ENCODE data around the gene ATXN10.
"Not testable (repeated sequence)": the region's sequence is repeated elsewhere in the genome, so short reads cannot be mapped to it uniquely, and the experiment has no call there.

Gene ATXN10

GRCh38 chr22:45781966-45782365 lies 110.3 kb downstream of the ATXN10 start:
- DNase-seq, result no peak

GRCh38 chr22:45783021-45783420 lies 111.4 kb downstream of the ATXN10 start:
- no peak for DNase-seq

GRCh38 chr22:45783690-45784089 lies 112.1 kb downstream of the ATXN10 start:
- no peak for DNase-seq

GRCh38 chr22:45784357-45785277 lies 113.0 kb downstream of the ATXN10 start:
- no peak for DNase-seq

GRCh38 chr22:45785458-45785857 lies 113.8 kb downstream of the ATXN10 start:
- no peak for DNase-seq

- DNase-seq, result no peak
These were observed 115.1 kb downstream of the ATXN10 start for GRCh38 chr22:45786726-45787125.

- DNase-seq, result no peak
These were observed 116.1 kb downstream of the ATXN10 start for GRCh38 chr22:45787759-45788158.

- no peak for DNase-seq
These were observed 116.9 kb downstream of the ATXN10 start for GRCh38 chr22:45788522-45788921.

GRCh38 chr22:45790401-45790800 lies 118.8 kb downstream of the ATXN10 start:
- no peak for DNase-seq

GRCh38 chr22:45793161-45793560 lies 121.5 kb downstream of the ATXN10 start:
- DNase-seq, result no peak

GRCh38 chr22:45793892-45794291 lies 122.3 kb downstream of the ATXN10 start:
- DNase-seq, result no peak

- not testable (repeated sequence) for DNase-seq
These were observed 124.4 kb downstream of the ATXN10 start for GRCh38 chr22:45796009-45796408.

GRCh38 chr22:45799291-45799690 lies 127.7 kb downstream of the ATXN10 start:
- no peak for DNase-seq

- no peak for DNase-seq
These were observed 130.4 kb downstream of the ATXN10 start for GRCh38 chr22:45802054-45802453.

- no peak for DNase-seq
These were observed 132.8 kb downstream of the ATXN10 start for GRCh38 chr22:45804319-45804985.

GRCh38 chr22:45804986-45805325 lies 133.3 kb downstream of the ATXN10 start:
- no peak for DNase-seq

- DNase-seq, result no peak
These were observed 133.8 kb downstream of the ATXN10 start for GRCh38 chr22:45805413-45805812.

GRCh38 chr22:45807156-45807915 lies 135.7 kb downstream of the ATXN10 start:
- no peak for DNase-seq

- DNase-seq, result no peak
These were observed 141.3 kb downstream of the ATXN10 start for GRCh38 chr22:45812910-45813309.

GRCh38 chr22:45814198-45814597 lies 142.6 kb downstream of the ATXN10 start:
- no peak for DNase-seq

GRCh38 chr22:45816776-45817175 lies 145.1 kb downstream of the ATXN10 start:
- DNase-seq, result peak in 2 of 58 donors; percentile 10 to 28
